ENCODE measurements around the gene LDB2. TPM values are rescaled to one million over a fixed set of nuclear protein-coding genes. Genes with fewer than 3 reads are reported as not detected.

LDB2 gene
- total and polyA plus RNA-seq, 2 donors (not counting 3 experiments of a cell fraction or from before 2014, with no cell fraction given) = 127 to 223 TPM

GRCh38 chr4:16730522-16731205, 167.8 kb downstream of the LDB2 start:
- H3K36me3 ChIP-seq (ENCODE audit: control insufficient read depth in 2 of 2, extremely low read depth in 1 of 2, insufficient read depth in 2 of 2, low read length in 2 of 2) = peaks cover 3 to 4% of the 10 kb centered on the region in 2 experiments
- no TSS peak for BruUV-seq (replicated peaks)
- no peak for FAIRE-seq
- H3K4me1 ChIP-seq (ENCODE audit: control insufficient read depth, extremely low read depth, insufficient read depth, low read length) = peaks cover under 1% of the 10 kb centered on the region
- no peak overlapping the region for H3K9ac ChIP-seq (replicated peaks; ENCODE audit: extremely low read depth, insufficient read depth, low read length)
- no peak overlapping the region for H3K4me3 ChIP-seq (replicated peaks in 1 of 3; ENCODE audit: insufficient read depth in 1 of 3, low read depth in 1 of 3, low read length in 3 of 3)
- no peaks in the 10 kb centered on the region for H4K20me1 ChIP-seq (replicated peaks; ENCODE audit: control insufficient read depth, extremely low read depth, insufficient read depth, low read length)
- no peak overlapping the region for H3K4me2 ChIP-seq (ENCODE audit: insufficient read depth, low read length)
- ChIA-PET POLR2A (no interaction called here), CTCF (no interaction called here)
- no peak overlapping the region for H2AFZ ChIP-seq (ENCODE audit: low read depth, low read length)
- H3K79me2 ChIP-seq (ENCODE audit: control insufficient read depth, insufficient read depth, low read length) = no peaks in the 10 kb centered on the region
- TF ChIP-seq MYC (IDR thresholded peaks at IDR 0.05; ENCODE audit: low read depth, low read length) (no peak), CTCF (IDR thresholded peaks at IDR 0.05; ENCODE audit: extremely low read depth in 1 of 2, insufficient read depth in 1 of 2, low read depth in 1 of 2, low read length in 2 of 2) (no peak), EZH2 (IDR thresholded peaks at IDR 0.05; ENCODE audit: borderline replicate concordance, low read depth, low read length, severe bottlenecking) (no peak), MAX (IDR thresholded peaks at IDR 0.05; ENCODE audit: insufficient read depth, insufficient read length) (no peak), GATA2 (IDR thresholded peaks at IDR 0.05; ENCODE audit: insufficient read depth, insufficient read length, low read depth, low read length) (no peak), POLR2A (IDR thresholded peaks at IDR 0.05; ENCODE audit: low read depth, low read length) (no peak), POLR2AphosphoS5 (IDR thresholded peaks at IDR 0.05; ENCODE audit: insufficient read depth, low read depth, low read length) (no peak), JUN (IDR thresholded peaks at IDR 0.05; ENCODE audit: borderline replicate concordance, insufficient read depth, insufficient read length, low read depth) (no peak), FOS (IDR thresholded peaks at IDR 0.05; ENCODE audit: borderline replicate concordance, insufficient read depth, low read length) (no peak)
- DNase-seq (ENCODE audit: low read depth, low spot score) = no peak
- no peak overlapping the region for H3K27ac ChIP-seq (ENCODE audit: insufficient read depth, low read depth, low read length)
- no peaks in the 10 kb centered on the region for H3K27me3 ChIP-seq (ENCODE audit: control insufficient read depth in 2 of 2, insufficient read depth in 2 of 2, low read length in 2 of 2)
- H3K9me3 ChIP-seq (replicated peaks; ENCODE audit: control insufficient read depth, insufficient read depth, low read length) = no peaks in the 10 kb centered on the region
- dilution Hi-C loops (cut with MboI; ENCODE audit: extremely low pct_ligation_motif_present, low sequenced_read_pairs) (no loop called here), intact Hi-C loops (cut with micrococcal nuclease) (no loop called here)
- no peaks in the 10 kb centered on the region for H3K9me1 ChIP-seq (replicated peaks; ENCODE audit: control insufficient read depth, extremely low read depth, insufficient read depth, low read length)
